ENCODE measurements around the gene ZBTB39.

DNA sequence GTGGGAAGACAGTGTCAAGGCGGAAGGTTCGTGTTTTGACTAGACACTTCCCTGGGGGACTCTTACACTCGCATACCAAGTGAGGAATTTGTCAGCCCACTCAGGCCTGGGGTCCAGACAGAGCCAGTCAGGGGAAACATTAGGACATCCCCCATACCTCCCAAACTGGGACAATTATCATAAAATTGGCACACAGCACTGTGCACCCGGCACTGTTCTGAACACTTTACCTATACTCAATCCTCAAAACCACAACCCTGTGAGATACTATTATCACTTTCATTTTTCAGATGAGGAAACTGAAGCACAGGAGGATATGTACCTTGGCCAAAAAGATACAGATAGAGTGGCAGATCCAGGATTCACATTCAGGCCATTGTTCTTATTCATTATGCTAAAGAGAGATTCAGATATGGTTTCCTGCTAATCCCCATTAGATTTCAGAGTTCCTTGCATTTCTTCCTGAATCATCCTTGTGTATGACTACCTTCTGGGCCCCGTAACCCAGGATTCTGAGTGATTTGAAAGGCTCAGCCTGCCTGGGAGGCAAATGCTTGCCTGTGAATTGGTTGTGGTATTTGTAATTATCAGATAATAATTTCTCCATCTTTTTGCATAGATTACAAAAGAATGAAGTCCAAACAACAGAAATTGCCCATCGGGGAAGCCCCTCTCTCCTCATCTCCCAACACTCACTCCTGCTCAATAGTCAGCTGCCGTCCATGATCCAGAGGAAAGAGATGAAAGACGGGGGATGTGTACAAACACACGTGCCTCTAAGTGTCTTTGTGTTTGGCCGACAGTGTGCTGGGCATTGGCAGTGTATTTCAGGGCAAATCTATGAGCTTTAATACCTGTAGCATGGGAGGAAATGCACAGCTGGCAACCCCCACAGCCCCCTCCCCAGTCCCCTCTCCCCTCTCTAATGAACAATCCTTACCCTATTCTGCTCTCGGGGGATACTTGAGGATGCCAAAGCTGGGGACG, 5.4 kb upstream of the ZBTB39 start:
- TF ChIP-seq, protein P1, sequence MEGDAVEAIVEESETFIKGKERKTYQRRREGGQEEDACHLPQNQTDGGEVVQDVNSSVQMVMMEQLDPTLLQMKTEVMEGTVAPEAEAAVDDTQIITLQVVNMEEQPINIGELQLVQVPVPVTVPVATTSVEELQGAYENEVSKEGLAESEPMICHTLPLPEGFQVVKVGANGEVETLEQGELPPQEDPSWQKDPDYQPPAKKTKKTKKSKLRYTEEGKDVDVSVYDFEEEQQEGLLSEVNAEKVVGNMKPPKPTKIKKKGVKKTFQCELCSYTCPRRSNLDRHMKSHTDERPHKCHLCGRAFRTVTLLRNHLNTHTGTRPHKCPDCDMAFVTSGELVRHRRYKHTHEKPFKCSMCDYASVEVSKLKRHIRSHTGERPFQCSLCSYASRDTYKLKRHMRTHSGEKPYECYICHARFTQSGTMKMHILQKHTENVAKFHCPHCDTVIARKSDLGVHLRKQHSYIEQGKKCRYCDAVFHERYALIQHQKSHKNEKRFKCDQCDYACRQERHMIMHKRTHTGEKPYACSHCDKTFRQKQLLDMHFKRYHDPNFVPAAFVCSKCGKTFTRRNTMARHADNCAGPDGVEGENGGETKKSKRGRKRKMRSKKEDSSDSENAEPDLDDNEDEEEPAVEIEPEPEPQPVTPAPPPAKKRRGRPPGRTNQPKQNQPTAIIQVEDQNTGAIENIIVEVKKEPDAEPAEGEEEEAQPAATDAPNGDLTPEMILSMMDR (IDR thresholded peaks at IDR 0.05): no peak
- no peak for TF ChIP-seq EZH2 (IDR thresholded peaks at IDR 0.05; ENCODE audit: borderline replicate concordance, insufficient read depth, low read depth, low read length, poor library complexity, severe bottlenecking)

Data from B cell (primary cell).